HepG2 (cell line): ENCODE results near the gene IYD. TPM values are rescaled to one million over a fixed set of nuclear protein-coding genes. Genes with fewer than 3 reads are reported as not detected.

ENCODE experiments used
- ATAC-seq: fragments of 200-7000 bp; cut with Tn5 transposase; 3 replicates; pipeline ENCODE4 v1.9.1; 2020; ENCODE audit warnings: mild to moderate bottlenecking, moderate library complexity
- BruUV-seq: library from RNA; stranded (reverse); fragments of 400-500 nt; replicated peaks from 2 replicates; lab custom pipeline; 2021; lab: Mats Ljungman, UMichigan
- CTCF ChIA-PET: fragments of 300-600 bp; formaldehyde crosslinking; extraction: SDS; loops from one replicate; lab custom pipeline; 2021; ENCODE audit warnings: low total read pairs, inconsistent platforms, low intra/inter-chr PET ratio; lab: Yijun Ruan, JAX
- POLR2A ChIA-PET: fragments of 350-600 bp; sonication (Branson Sonifier 250); formaldehyde crosslinking; loops from one replicate; lab custom pipeline; 2020; ENCODE audit warnings: antibody characterized with exemption, inconsistent platforms; lab: Yijun Ruan, JAX
- DNase-seq: peaks from one replicate; pipeline ENCODE4 v3.0.0-alpha.2; 2015; ENCODE audit warnings: low spot score
- FAIRE-seq: peaks from 3 replicates; lab custom pipeline; 2011; peaks lifted over from hg19 to GRCh38; lab: Jason Lieb, UNC
- H2AFZ ChIP-seq: one replicate; pipeline ENCODE4 v1.6.1; 2011; ENCODE audit warnings: low read length, inconsistent platforms
- H3K27ac ChIP-seq: fragments of 300-600 bp; 3 replicates; pipeline ENCODE4 v1.8.0; 2011; ENCODE audit warnings: mixed run types, mild to moderate bottlenecking, mixed read lengths, low read length, inconsistent platforms; ENCODE audit not compliant: insufficient read depth; ENCODE audit errors: extremely low read length
- H3K27me3 ChIP-seq, 2 experiments: fragments of 200-600 bp in 1 of 2; 2 replicates in 1 of 2; 3 replicates in 1 of 2; pipeline versions ENCODE4 v1.6.0 to v1.8.0; 2011; ENCODE audit warnings: low read length in 2 of 2, mild to moderate bottlenecking in 2 of 2, moderate library complexity in 2 of 2, inconsistent platforms in 1 of 2; ENCODE audit not compliant: insufficient read depth in 2 of 2, control insufficient read depth in 1 of 2
- H3K36me3 ChIP-seq, 2 experiments: fragments of 200-600 bp in 1 of 2; replicated peaks in 1 of 2; 2 replicates in 1 of 2; 3 replicates in 1 of 2; pipeline versions ENCODE4 v1.5.1 to v1.8.0; 2011; ENCODE audit warnings: low read length in 2 of 2, inconsistent platforms in 1 of 2; ENCODE audit not compliant: insufficient read depth in 2 of 2, control insufficient read depth in 1 of 2
- H3K4me1 ChIP-seq: 2 replicates; pipeline ENCODE4 v1.5.1; 2012; ENCODE audit warnings: low read length, inconsistent platforms; ENCODE audit not compliant: insufficient read depth
- H3K4me2 ChIP-seq: 2 replicates; pipeline ENCODE4 v1.6.0; 2011; ENCODE audit warnings: low read depth, low read length, inconsistent platforms
- H3K4me3 ChIP-seq, 3 experiments: fragments of 200-600 bp in 1 of 3; sonication (generic), shearing (Covaris generic) in 1 of 3; replicated peaks in 1 of 3; 2 replicates each; pipeline ENCODE4 v1.5.1; 2011 to 2016; ENCODE audit warnings: low read length in 3 of 3, inconsistent platforms in 2 of 3, low read depth in 2 of 3, mild to moderate bottlenecking in 2 of 3, control low read depth in 1 of 3, mixed read lengths in 1 of 3; ENCODE audit not compliant: insufficient read depth in 1 of 3
- H3K79me2 ChIP-seq: one replicate; pipeline ENCODE4 v1.6.1; 2011; ENCODE audit warnings: low read length, inconsistent platforms; ENCODE audit not compliant: insufficient read depth
- H3K9ac ChIP-seq: 2 replicates; pipeline ENCODE4 v1.6.0; 2011; ENCODE audit warnings: mild to moderate bottlenecking, low read depth, low read length, inconsistent platforms; ENCODE audit not compliant: insufficient read depth
- H3K9me3 ChIP-seq: 2 replicates; pipeline ENCODE4 v1.5.1; 2012; ENCODE audit warnings: mild to moderate bottlenecking, low read length
- H4K20me1 ChIP-seq: 2 replicates; pipeline ENCODE4 v1.6.0; 2011; ENCODE audit warnings: inconsistent platforms, mild to moderate bottlenecking, low read length, moderate library complexity; ENCODE audit not compliant: insufficient read depth
- ETS1 ChIP-seq: sonication (generic); formaldehyde crosslinking; IDR thresholded peaks from 2 replicates; pipeline ENCODE4 v1.4.0; 2020; ENCODE audit warnings: missing genetic modification reagents
- EZH2 ChIP-seq: conservative IDR thresholded peaks from 2 replicates; pipeline ENCODE4 v1.6.1; 2012; ENCODE audit warnings: mild to moderate bottlenecking, low read depth, low read length, moderate library complexity
- FOXO4 ChIP-seq: sonication (generic); formaldehyde crosslinking; conservative IDR thresholded peaks from 2 replicates; pipeline ENCODE4 v1.8.1; 2023; ENCODE audit warnings: missing genetic modification reagents
- HDAC2 ChIP-seq: sonication (generic); formaldehyde crosslinking; IDR thresholded peaks from 2 replicates; pipeline ENCODE4 v1.4.0; 2020; ENCODE audit warnings: missing genetic modification reagents
- RAD51 ChIP-seq: fragments of 450-650 bp; IDR thresholded peaks from 2 replicates; pipeline ENCODE4 v1.6.1; 2016; ENCODE audit warnings: borderline replicate concordance
- TBL1XR1 ChIP-seq: fragments of 150-350 bp; IDR thresholded peaks from 2 replicates; pipeline ENCODE4 v1.6.1; 2014; ENCODE audit warnings: borderline replicate concordance, low read length; ENCODE audit not compliant: partially characterized antibody
- ZBTB38 ChIP-seq: sonication (generic); formaldehyde crosslinking; IDR thresholded peaks from 2 replicates; pipeline ENCODE4 v1.5.1; 2020; ENCODE audit warnings: mild to moderate bottlenecking, missing genetic modification reagents
- ZNF180 ChIP-seq: sonication (generic); formaldehyde crosslinking; IDR thresholded peaks from 2 replicates; pipeline ENCODE4 v1.4.0; 2020; ENCODE audit warnings: low read depth, missing genetic modification reagents, borderline replicate concordance
- ZNF337 ChIP-seq: sonication (generic); formaldehyde crosslinking; IDR thresholded peaks from 2 replicates; pipeline ENCODE4 v1.5.1; 2020; ENCODE audit warnings: missing genetic modification reagents, low read depth, mild to moderate bottlenecking, borderline replicate concordance
- WGBS: methylation state at CpG from one replicate; pipeline ENCODE4 v1.1.6; 2017; ENCODE audit warnings: low lambda C conversion rate; 5-methylcytosine and 5-hydroxymethylcytosine counted together
- in situ Hi-C: cut with HindIII; loops from 2 replicates; pipeline ENCODE4 v1.10.0; 2017; ENCODE audit warnings: low pct_unique_long_range_greater_than_20kb; ENCODE audit not compliant: extremely low pct_ligation_motif_present
- intact Hi-C: fragments of 100-400 bp; cut with micrococcal nuclease; formaldehyde crosslinking; loops from one replicate; pipeline ENCODE4 v1.10.0; 2022; ENCODE audit not compliant: unreplicated experiment
- polyA plus RNA-seq, 8 experiments: library from polyadenylated mRNA; depleted of rRNA in 3 of 8; stranded (reverse) in 7 of 8; unstranded in 1 of 8; fragments of >200 nt; fragmentation: Illumina TruSeq in 4 of 8; extraction: Trizol in 4 of 8; gene quantifications; 2 replicates each; pipeline versions ENCODE4 v1.2.1 to v1.2.3, GENCODE V29; 2011 to 2016; ENCODE audit warnings: low read depth in 4 of 8, missing spikeins in 1 of 8, mixed read lengths in 1 of 8; ENCODE audit not compliant: insufficient read depth in 1 of 8
- total RNA-seq, 5 experiments: library from RNA; depleted of rRNA; stranded (reverse); fragments of >200 nt; fragmentation: Illumina TruSeq; extraction: Trizol; gene quantifications; 2 replicates each; pipeline ENCODE4 v1.2.3, GENCODE V29; 2016; ENCODE audit warnings: low read depth in 1 of 5
- TF ChIP-seq, protein P1 (sequence below), 2 experiments: sonication (generic) in 1 of 2; formaldehyde crosslinking in 1 of 2; IDR thresholded peaks; 2 replicates each; pipeline versions ENCODE4 v1.5.1 to v1.6.1; 2011 to 2020; ENCODE audit warnings: borderline replicate concordance in 1 of 2, low read depth in 1 of 2, low read length in 1 of 2, mild to moderate bottlenecking in 1 of 2, missing genetic modification reagents in 1 of 2, moderate library complexity in 1 of 2

Gene IYD
- total and polyA plus RNA-seq, 2 of the 13 experiments (the other 11 are each of a cell fraction or from before 2014, with no cell fraction given): 0.01 to 0.46 TPM

DNA sequence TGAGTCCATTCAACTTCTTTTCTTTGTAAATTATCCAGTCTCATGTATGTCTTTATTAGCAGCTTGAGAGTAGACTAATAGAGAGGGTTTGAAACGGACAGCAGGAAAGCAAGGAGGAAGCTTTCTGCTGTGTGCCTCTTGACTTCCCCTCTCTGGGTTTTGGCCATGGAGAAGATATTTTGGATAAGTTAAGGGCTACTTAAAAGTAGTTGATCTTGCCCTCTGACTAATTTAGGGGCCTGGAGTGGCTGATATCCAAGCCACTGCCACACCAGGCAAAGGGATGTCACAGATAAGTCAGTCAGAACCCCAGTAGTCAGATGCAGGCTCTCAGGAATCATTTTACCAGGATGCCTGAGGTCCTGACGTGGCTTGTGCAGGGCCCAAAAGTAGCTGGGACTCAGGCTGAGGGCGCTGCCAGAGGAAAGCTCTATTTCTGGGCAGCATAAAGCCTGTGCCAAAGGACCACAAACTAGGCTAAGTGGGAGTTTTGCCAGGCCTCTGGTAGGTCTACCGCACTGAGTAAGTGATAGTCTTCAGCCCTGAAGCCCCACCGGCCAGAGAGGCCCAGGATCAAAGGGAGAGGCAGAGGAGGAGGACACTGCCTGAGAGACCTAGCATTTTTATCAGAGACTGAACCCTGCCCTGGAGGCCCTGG lies 41.6 kb upstream of the IYD start (continued):
- no peak for TF ChIP-seq FOXO4
- TF ChIP-seq EZH2: no peak
- TF ChIP-seq TBL1XR1: no peak
- TF ChIP-seq, all 625 proteins: peak for 0

DNA sequence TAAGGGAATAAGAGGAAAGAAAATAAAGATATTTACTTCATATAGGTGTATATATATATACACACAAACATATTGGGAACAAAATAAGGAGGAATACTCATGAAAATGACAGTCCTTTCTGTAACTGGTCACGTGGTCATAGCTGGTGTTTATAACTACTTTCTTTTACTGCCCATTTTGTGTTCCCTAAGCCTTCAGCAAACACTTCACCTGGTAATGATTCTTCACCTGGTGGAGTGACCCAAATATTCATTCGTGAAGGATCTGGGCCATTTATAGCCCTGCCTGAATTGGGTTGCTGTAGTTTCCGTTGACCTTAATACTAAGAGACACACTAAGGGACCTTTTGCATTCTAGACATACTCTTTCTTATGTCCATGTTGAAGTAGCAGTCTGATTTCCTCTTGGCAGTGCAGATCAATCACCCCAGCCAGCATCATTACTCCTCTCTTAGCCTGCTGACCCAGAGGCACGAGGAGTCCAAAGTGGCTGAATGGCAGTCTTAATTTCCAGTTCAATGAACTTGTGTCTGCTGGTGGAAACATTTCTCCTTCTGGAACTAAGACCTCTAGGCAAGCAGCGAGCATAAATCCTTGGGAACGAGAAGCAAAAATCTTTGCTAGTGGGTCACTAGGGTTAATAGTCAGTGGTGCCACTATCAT lies 39.9 kb upstream of the IYD start:
- Histone ChIP-seq H2AFZ (no peak overlapping the region), H3K9ac (no peak overlapping the region), H3K27me3 (peaks cover 2 to 11% of the 10 kb centered on the region in 2 experiments; a peak in 1 of 5 replicates), H3K36me3 (no peaks in the 10 kb centered on the region), H3K4me2 (no peak overlapping the region), H3K9me3 (no peaks in the 10 kb centered on the region), H3K4me3 (no peak overlapping the region), H3K79me2 (no peaks in the 10 kb centered on the region), H4K20me1 (no peaks in the 10 kb centered on the region), H3K27ac (no peak overlapping the region), H3K4me1 (no peaks in the 10 kb centered on the region)
- no TSS peak for BruUV-seq
- in situ Hi-C loops: no loop called here
- ChIA-PET POLR2A (no interaction called here), CTCF (no interaction called here)
- WGBS: 8% methylated on average over 6 of the region's 6 CpGs
- DNase-seq (no peak), ATAC-seq (no peak), FAIRE-seq (no peak)
- TF ChIP-seq, protein P1, sequence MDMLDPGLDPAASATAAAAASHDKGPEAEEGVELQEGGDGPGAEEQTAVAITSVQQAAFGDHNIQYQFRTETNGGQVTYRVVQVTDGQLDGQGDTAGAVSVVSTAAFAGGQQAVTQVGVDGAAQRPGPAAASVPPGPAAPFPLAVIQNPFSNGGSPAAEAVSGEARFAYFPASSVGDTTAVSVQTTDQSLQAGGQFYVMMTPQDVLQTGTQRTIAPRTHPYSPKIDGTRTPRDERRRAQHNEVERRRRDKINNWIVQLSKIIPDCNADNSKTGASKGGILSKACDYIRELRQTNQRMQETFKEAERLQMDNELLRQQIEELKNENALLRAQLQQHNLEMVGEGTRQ (IDR thresholded peaks at IDR 0.05; ENCODE audit: low read depth, low read length): peak; percentile 47; the same call in 1 of the 2 replicates
- TF ChIP-seq, protein P1 (CRISPR knock-in tag; IDR thresholded peaks at IDR 0.05; ENCODE audit: borderline replicate concordance): no peak
- TF ChIP-seq ZNF180 (no peak), ZBTB38 (CRISPR knock-in tag) (no peak), ETS1 (CRISPR knock-in tag) (no peak), ZNF337 (CRISPR knock-in tag) (no peak), HDAC2 (CRISPR knock-in tag) (no peak), RAD51 (peak; percentile 47; the same call in 1 of the 2 replicates)
- intact Hi-C loops: no loop called here
